Lower lobe of right lung (tissue), 2 donors: Measurements from ENCODE around the gene NFIA. TPM values are rescaled to one million over a fixed set of nuclear protein-coding genes. Genes with fewer than 3 reads are reported as not detected.

ENCODE experiments used
- ATAC-seq, 2 donors: fragments of 200-7000 bp; cut with Tn5 transposase; one replicate each; pipeline ENCODE4 v1.9.1; 2020 to 2022; ENCODE audit warnings: mild to moderate bottlenecking in 2 of 2, moderate library complexity in 2 of 2
- DNase-seq: peaks from one replicate; pipeline ENCODE4 v3.0.0-alpha.2; 2020
- H3K27ac ChIP-seq: fragments of 200-600 bp; one replicate; pipeline ENCODE4 v1.8.0; 2022
- H3K27me3 ChIP-seq: fragments of 200-600 bp; one replicate; pipeline ENCODE4 v1.8.0; 2022; ENCODE audit warnings: low read depth
- H3K36me3 ChIP-seq: fragments of 200-600 bp; one replicate; pipeline ENCODE4 v1.8.0; 2022; ENCODE audit warnings: mild to moderate bottlenecking
- H3K4me1 ChIP-seq: fragments of 200-600 bp; one replicate; pipeline ENCODE4 v1.8.0; 2022
- H3K4me3 ChIP-seq: fragments of 200-600 bp; one replicate; pipeline ENCODE4 v1.8.0; 2022; ENCODE audit warnings: mild to moderate bottlenecking
- H3K9me3 ChIP-seq: fragments of 200-600 bp; one replicate; pipeline ENCODE4 v1.8.0; 2022
- CTCF ChIP-seq: fragments of 200-600 bp; IDR thresholded peaks from one replicate; pipeline ENCODE4 v1.8.0; 2022; ENCODE audit warnings: antibody characterized with exemption, mild to moderate bottlenecking
- intact Hi-C: fragments of 100-400 bp; cut with DNase I; formaldehyde crosslinking; loops from one replicate; pipeline ENCODE4 v1.11.0; 2022
- total RNA-seq: library from RNA; stranded (reverse); fragmentation: NEBNext Ultra II Directional; extraction: Animal tissue kit (Norgen Biotek cat#: 25700); gene quantifications from one replicate; pipeline ENCODE4 v1.2.1, GENCODE V29; 2021
- donor health status: DM: no; HTN: yes; CAD: no; lungs with severe emphysema.

The NFIA gene
- total RNA-seq, 1 donor from 2014 or later: 70.0 TPM

- Histone ChIP-seq H3K36me3 (peaks cover 36% of the 10 kb centered on the region), H3K9me3 (no peaks in the 10 kb centered on the region), H3K4me3 (no peak overlapping the region), H3K27ac (peak overlapping the region; percentile 8), H3K27me3 (no peaks in the 10 kb centered on the region), H3K4me1 (peaks cover 15% of the 10 kb centered on the region)
- TF ChIP-seq CTCF: no peak
- DNase-seq (no peak), ATAC-seq (no peak)
- intact Hi-C loops: no loop called here
Observed at GRCh38 chr1:61404597-61405376, 322.4 kb downstream of the NFIA start.

GRCh38 chr1:61406467-61406866 is 324.1 kb downstream of the NFIA start:
- ATAC-seq: no peak
- no peaks in the 10 kb centered on the region for H3K9me3 ChIP-seq
- intact Hi-C loops: no loop called here
- no peak overlapping the region for H3K4me3 ChIP-seq
- H3K4me1 ChIP-seq: peaks cover 6% of the 10 kb centered on the region
- H3K36me3 ChIP-seq: peaks cover 42% of the 10 kb centered on the region
- no peak for TF ChIP-seq CTCF
- H3K27me3 ChIP-seq: no peaks in the 10 kb centered on the region
- no peak overlapping the region for H3K27ac ChIP-seq
- no peak for DNase-seq

- intact Hi-C loops: no loop called here
- Histone ChIP-seq H3K36me3 (peaks cover 45% of the 10 kb centered on the region), H3K27me3 (no peaks in the 10 kb centered on the region), H3K9me3 (no peaks in the 10 kb centered on the region), H3K4me1 (no peaks in the 10 kb centered on the region), H3K4me3 (no peak overlapping the region), H3K27ac (no peak overlapping the region)
- DNase-seq: no peak
- no peak for ATAC-seq
- TF ChIP-seq CTCF: no peak
Observed at GRCh38 chr1:61412601-61413000, 330.2 kb downstream of the NFIA start.

- ATAC-seq: no peak
- TF ChIP-seq CTCF: no peak
Observed at GRCh38 chr1:61419196-61419595, 336.8 kb downstream of the NFIA start.

GRCh38 chr1:61419657-61420056 is 337.3 kb downstream of the NFIA start:
- intact Hi-C loops: no loop called here
- H3K4me1 ChIP-seq: no peaks in the 10 kb centered on the region
- H3K9me3 ChIP-seq: no peaks in the 10 kb centered on the region
- ATAC-seq (no peak), DNase-seq (no peak)
- no peaks in the 10 kb centered on the region for H3K27me3 ChIP-seq
- no peak for TF ChIP-seq CTCF
- H3K4me3 ChIP-seq: no peak overlapping the region
- H3K36me3 ChIP-seq: peaks cover 1% of the 10 kb centered on the region
- H3K27ac ChIP-seq: no peak overlapping the region

More at GRCh38 chr1:61419196-61419595, 336.8 kb downstream of the NFIA start:
- intact Hi-C loops: no loop called here
- DNase-seq: no peak
- H3K4me3 ChIP-seq: no peak overlapping the region
- no peaks in the 10 kb centered on the region for H3K9me3 ChIP-seq
- H3K4me1 ChIP-seq: no peaks in the 10 kb centered on the region
- no peak overlapping the region for H3K27ac ChIP-seq
- no peaks in the 10 kb centered on the region for H3K27me3 ChIP-seq
- H3K36me3 ChIP-seq: peaks cover 6% of the 10 kb centered on the region
